ENCODE results near the gene ADAMTSL1.

The ADAMTSL1 gene

DNA sequence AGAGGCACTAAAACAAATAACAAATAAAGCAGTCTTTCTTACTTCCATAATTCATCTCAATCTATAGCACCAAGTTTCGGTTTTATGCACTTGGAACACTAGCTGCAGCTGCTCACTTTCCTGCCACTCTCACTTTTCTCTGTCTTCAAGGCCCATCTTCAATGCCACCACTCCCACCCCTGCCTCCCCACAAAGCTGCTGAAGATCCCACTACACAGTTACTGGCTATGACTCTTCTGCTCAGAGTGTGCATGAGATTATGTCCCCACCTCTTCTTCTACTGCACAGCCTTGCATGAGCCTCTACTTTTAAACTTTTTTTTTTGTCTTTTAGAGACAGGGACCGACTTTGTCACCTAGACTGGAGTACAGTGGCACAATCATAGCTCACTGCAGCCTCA is 481.7 kb downstream of the ADAMTSL1 start:
- Mint-ChIP-seq H3K4me3 (no peak overlapping the region), H3K36me3 (no peaks in the 10 kb centered on the region), H3K27ac (no peak overlapping the region), H3K9me3 (no peaks in the 10 kb centered on the region), H3K4me1 (no peaks in the 10 kb centered on the region), H3K27me3 (peaks cover 19% of the 10 kb centered on the region)
- no peak for ATAC-seq
